HT1080 (cell line): Measurements from ENCODE around the gene GIGYF1. TPM values are rescaled to one million over a fixed set of nuclear protein-coding genes. Genes with fewer than 3 reads are reported as not detected.

ENCODE experiments used
- DNase-seq: peaks from one replicate; pipeline ENCODE4 v3.0.0-alpha.2; 2015; ENCODE audit warnings: low read depth
- total RNA-seq: library from RNA; depleted of rRNA; stranded (reverse); fragments of >200 nt; shearing (Covaris generic); gene quantifications from 2 replicates; pipeline ENCODE4 v1.2.3, GENCODE V29; 2014; rRNA removed

GIGYF1 gene
- total RNA-seq, 1 experiment from 2014 or later, result 11.9 TPM

- no peak for DNase-seq
Observed at GRCh38 chr7:100632951-100633717, 60.9 kb downstream of the GIGYF1 start.

DNA sequence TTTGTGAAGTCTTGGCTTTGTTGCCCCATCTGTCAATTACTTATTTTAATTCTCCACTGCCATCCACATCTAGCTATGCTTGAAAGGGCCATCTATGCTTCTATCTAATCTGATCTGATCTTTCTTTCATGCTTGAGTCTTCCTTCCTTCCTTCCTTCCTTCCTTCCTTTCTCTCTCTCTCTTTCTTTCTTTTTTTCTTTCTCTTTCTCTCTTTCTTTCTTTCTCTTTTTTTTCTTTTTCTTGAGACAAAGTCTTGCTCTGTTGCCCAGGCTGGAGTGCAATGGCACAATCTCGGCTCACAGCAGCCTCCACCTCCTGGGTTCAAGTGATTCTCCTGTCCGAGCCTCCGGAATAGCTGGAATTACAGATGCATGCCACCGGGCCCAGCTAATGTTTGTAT, 64.0 kb downstream of the GIGYF1 start:
- no peak for DNase-seq

Other genes starting within 250 kb of the GIGYF1 start
- 0.85 TPM in 1 of 2 replicates, not detected in the other for gene SPACDR, start 230.0 kb downstream of the GIGYF1 start, total RNA-seq
- 58.9 and 65.7 TPM in 2 replicates for gene TSC22D4, start 215.0 kb downstream of the GIGYF1 start, total RNA-seq
- 0.10 and 0.20 TPM in 2 replicates for gene NYAP1, start 210.3 kb downstream of the GIGYF1 start, total RNA-seq
- gene AGFG2, start 155.0 kb downstream of the GIGYF1 start, total RNA-seq, result 13.5 and 19.9 TPM in 2 replicates
- 0.43 and 1.6 TPM in 2 replicates for gene SAP25, start 120.3 kb downstream of the GIGYF1 start, total RNA-seq
- gene LRCH4, start 108.1 kb downstream of the GIGYF1 start, total RNA-seq, result 14.3 and 19.7 TPM in 2 replicates
- 0.37 TPM in 1 of 2 replicates, not detected in the other for gene FBXO24, start 107.9 kb downstream of the GIGYF1 start, total RNA-seq
- 0.73 and 1.5 TPM in 2 replicates for gene PCOLCE, start 91.9 kb downstream of the GIGYF1 start, total RNA-seq
- gene MOSPD3, start 81.7 kb downstream of the GIGYF1 start, total RNA-seq, result 3.6 and 13.0 TPM in 2 replicates
- gene TFR2, start 52.7 kb downstream of the GIGYF1 start, total RNA-seq, result not detected in 2 replicates
- not detected in 2 replicates for gene ACTL6B, start 37.8 kb downstream of the GIGYF1 start, total RNA-seq
- gene GNB2, start 20.5 kb downstream of the GIGYF1 start, total RNA-seq, result 92.6 and 162 TPM in 2 replicates
- gene POP7, start 11.9 kb upstream of the GIGYF1 start, total RNA-seq, result 167 and 168 TPM in 2 replicates
- not detected in 2 replicates for gene EPO, start 26.2 kb upstream of the GIGYF1 start, total RNA-seq
- gene ZAN, start 39.3 kb upstream of the GIGYF1 start, total RNA-seq, result not detected in 2 replicates
- 37.1 and 39.4 TPM in 2 replicates for gene EPHB4, start 133.3 kb upstream of the GIGYF1 start, total RNA-seq
- 19.9 and 27.4 TPM in 2 replicates for gene SLC12A9, start 158.5 kb upstream of the GIGYF1 start, total RNA-seq
- gene TRIP6, start 173.1 kb upstream of the GIGYF1 start, total RNA-seq, result 164 and 171 TPM in 2 replicates
- gene SRRT, start 180.9 kb upstream of the GIGYF1 start, total RNA-seq, result 119 and 127 TPM in 2 replicates
- 7.4 and 8.9 TPM in 2 replicates for gene UFSP1, start 195.5 kb upstream of the GIGYF1 start, total RNA-seq
- 0.27 TPM in 1 of 2 replicates, not detected in the other for gene ACHE, start 201.6 kb upstream of the GIGYF1 start, total RNA-seq